GM03348 (cell line): Measurements from ENCODE around the gene SETD3.

Experiments used
- DNase-seq: peaks from one replicate; pipeline ENCODE4 v3.0.0; 2012; ENCODE audit warnings: low spot score

SETD3 gene

GRCh38 chr14:99393059-99393655 is 87.5 kb downstream of the SETD3 start:
- DNase-seq: peak; percentile 48

GRCh38 chr14:99391671-99392070 is 89.0 kb downstream of the SETD3 start:
- peak; percentile 61 for DNase-seq

GRCh38 chr14:99389174-99389826 is 91.4 kb downstream of the SETD3 start:
- DNase-seq: peak; percentile 87

DNA sequence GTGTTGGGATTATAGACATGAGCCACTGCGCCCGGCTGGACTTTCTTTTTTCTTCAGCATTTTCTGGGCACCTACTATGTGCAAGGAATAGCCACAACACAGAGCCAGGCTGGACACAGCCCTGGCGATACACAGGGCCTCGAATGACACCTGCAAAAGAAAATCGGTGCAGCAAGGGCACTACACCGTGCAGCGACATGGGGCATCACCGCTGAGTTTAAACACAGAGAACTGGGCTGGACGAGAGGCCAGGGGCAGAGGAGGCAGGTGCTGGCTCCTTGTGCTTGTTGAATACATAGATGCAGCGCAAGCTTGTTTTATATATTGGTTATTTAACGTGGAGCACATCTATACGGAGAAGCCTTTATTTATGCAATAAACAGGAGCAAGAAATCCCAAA is 92.4 kb downstream of the SETD3 start:
- no peak for DNase-seq

DNA sequence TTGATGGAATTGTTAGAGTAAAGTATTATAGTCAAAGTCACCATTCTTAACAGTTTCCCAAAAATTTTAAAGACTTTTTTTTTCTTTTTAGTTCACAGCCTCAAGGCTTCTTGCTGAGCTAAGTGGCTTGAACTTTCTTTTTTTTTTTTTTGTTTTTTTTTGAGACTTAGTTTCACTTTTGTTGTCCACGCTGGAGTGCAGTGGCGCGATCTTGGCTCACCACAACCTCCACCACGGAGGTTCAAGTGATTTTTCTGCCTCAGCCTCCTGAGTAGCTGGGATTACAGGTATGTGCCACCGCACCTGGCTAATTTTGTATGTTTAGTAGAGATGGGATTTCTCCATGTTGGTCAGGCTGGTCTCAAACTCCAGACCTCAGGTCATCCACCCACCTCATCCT is 92.8 kb downstream of the SETD3 start:
- DNase-seq: no peak

GRCh38 chr14:99384450-99385417 is 95.9 kb downstream of the SETD3 start:
- DNase-seq: no peak

GRCh38 chr14:99383472-99384449 is 96.9 kb downstream of the SETD3 start:
- DNase-seq: no peak

GRCh38 chr14:99382781-99383471 is 97.7 kb downstream of the SETD3 start:
- no peak for DNase-seq

GRCh38 chr14:99382071-99382470 is 98.6 kb downstream of the SETD3 start:
- DNase-seq: no peak

DNA sequence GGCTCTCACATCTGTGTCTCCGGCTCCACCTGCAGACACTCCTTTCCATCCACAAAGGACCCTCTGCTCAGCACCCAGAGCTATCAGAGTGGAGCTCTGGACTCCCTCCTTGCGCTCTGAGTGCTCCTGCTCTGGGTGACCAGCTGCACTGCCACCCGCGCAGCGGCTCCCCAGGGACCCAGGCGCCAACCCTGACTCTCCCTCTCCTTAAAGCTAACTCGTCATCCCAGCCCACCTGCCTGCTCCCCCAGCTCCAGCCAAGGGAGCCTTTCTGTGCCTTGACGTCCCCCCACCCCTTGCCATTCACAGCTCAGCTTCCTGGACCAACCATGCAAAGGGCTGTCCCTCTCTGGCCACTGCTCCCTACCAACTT is 99.0 kb downstream of the SETD3 start:
- no peak for DNase-seq

GRCh38 chr14:99380991-99381687 is 99.5 kb downstream of the SETD3 start:
- DNase-seq: no peak

DNA sequence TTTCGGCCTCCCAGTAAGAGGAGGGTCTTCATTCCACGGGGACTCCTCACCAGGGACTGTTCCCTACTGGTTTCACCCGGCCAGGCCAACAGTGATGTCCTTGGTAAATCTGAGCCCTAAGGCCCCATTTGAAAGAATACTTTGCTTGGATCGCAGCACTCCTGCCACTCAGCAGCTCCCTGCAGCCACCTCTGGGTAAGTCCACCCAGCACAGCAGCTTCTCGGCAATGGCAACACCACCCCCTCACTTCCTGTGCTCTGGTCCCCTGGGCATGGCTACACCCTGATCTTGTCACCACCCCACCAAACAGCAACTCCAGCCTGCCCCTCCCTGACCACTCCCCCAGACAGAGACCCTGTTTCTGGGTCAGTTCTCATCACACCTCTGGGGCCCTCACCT is 100.3 kb downstream of the SETD3 start:
- no peak for DNase-seq

- DNase-seq: peak; percentile 76
These were observed 101.9 kb downstream of the SETD3 start for GRCh38 chr14:99378782-99379214.

GRCh38 chr14:99377951-99378350 is 102.7 kb downstream of the SETD3 start:
- no peak for DNase-seq

- DNase-seq: no peak
These were observed 105.7 kb downstream of the SETD3 start for GRCh38 chr14:99374964-99375363.

DNA sequence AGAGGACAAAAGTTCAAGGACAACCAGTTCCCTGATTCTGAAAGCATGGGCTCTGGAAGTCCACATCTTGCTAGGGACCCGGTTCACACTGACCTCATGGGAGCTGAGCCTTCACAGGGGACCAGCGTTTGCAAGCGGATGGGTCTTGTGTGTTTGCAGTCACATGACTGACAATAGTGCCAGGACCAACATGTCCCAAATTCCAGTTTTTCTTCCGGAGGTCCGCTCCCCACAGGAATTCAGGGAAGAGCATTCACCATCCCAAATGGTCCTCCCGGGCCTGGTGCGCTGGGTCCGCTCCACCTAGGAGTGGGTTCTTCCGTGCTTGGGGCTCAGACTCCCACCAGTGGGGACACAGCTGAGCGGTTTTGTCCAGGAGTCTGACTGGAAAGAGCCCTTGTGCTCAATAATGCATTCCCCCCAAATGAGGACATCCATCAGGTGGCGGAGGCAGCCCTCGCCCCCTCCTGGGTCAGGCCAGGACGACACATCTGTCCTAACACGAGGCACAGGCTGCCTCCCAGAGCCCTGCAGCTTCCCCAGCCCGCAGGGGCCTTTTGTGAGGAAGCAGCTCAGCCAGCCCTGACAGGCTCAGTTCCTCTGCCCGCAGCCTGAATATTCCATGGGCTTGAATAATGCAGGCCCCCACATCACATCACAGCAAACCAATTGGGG is 116.9 kb downstream of the SETD3 start:
- no peak for DNase-seq

DNA sequence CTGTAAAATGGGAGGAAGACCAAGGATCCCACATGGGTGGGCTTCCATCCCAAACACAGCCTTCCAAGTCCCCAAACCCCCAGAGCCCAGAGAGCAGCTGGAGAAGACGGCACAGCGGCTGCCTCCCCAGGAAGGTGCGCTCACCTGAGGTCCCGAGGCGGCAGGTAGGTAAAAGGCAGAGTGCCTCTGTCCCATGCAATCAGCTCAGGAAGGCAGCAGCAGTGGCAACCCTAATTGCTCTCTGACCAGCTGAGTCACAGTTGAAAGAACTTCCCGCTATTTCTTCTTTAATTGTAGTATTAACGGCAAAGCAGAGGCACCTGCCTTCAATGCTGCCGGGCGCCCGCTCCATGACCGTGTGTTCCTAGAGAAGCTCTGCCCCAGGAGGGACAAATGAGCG is 117.6 kb downstream of the SETD3 start:
- no peak for DNase-seq

GRCh38 chr14:99361596-99362215 is 119.0 kb downstream of the SETD3 start:
- no peak for DNase-seq
